GM12873 (cell line): ENCODE results near the gene SRC.

Source experiments
- TF ChIP-seq, protein P1 (sequence below): IDR thresholded peaks from 2 replicates; pipeline ENCODE4 v1.5.1; 2012; ENCODE audit warnings: low read depth, mild to moderate bottlenecking, moderate library complexity, low read length, control low read depth; ENCODE audit not compliant: insufficient read depth; ENCODE audit errors: missing control alignments

Gene SRC

DNA sequence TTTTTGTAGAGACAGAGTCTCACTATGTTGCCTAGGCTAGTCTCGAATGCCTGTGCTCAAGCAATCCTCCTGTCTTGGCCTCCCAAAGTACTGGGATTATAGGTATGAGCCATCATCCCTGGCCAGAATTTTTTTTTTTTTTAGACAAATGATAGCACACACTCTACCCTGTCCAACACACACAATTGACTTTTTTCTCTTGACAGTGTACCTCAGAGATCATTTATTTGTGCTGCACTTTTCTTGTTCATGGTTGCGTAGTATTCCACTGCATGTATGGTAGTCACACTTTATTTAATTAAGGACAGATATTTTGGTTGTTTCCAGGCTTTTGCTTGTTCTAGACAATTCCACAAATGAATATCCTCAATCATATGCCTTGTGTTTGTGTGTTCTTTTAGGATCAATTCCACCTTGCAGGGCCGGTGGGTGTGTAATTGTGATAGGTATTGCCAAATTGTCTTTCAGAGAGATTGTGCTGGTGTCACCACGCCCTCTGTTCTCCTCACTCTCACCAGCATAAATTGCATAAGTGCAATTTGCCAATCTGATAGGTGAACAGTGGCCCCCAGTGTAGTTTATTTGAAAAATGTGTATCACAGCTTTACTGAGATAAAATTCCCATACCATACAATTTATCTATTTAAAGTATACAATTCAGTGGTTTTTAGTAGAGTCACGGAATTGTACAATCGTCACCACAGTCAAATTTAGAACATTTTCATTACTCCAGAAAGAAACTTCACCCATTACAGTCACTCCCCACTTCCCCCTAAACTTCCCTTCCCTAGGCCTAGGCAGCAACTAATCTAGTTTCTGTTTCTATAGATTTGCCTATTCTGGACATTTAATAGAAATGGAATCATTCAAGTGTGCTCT lies 20.1 kb downstream of the SRC start:
- TF ChIP-seq, protein P1, sequence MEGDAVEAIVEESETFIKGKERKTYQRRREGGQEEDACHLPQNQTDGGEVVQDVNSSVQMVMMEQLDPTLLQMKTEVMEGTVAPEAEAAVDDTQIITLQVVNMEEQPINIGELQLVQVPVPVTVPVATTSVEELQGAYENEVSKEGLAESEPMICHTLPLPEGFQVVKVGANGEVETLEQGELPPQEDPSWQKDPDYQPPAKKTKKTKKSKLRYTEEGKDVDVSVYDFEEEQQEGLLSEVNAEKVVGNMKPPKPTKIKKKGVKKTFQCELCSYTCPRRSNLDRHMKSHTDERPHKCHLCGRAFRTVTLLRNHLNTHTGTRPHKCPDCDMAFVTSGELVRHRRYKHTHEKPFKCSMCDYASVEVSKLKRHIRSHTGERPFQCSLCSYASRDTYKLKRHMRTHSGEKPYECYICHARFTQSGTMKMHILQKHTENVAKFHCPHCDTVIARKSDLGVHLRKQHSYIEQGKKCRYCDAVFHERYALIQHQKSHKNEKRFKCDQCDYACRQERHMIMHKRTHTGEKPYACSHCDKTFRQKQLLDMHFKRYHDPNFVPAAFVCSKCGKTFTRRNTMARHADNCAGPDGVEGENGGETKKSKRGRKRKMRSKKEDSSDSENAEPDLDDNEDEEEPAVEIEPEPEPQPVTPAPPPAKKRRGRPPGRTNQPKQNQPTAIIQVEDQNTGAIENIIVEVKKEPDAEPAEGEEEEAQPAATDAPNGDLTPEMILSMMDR: no peak

GRCh38 chr20:37366743-37367142 lies 20.8 kb downstream of the SRC start:
- TF ChIP-seq, protein P1: no peak

- TF ChIP-seq, protein P1: no peak
These were observed 23.9 kb downstream of the SRC start for GRCh38 chr20:37369846-37370245.

DNA sequence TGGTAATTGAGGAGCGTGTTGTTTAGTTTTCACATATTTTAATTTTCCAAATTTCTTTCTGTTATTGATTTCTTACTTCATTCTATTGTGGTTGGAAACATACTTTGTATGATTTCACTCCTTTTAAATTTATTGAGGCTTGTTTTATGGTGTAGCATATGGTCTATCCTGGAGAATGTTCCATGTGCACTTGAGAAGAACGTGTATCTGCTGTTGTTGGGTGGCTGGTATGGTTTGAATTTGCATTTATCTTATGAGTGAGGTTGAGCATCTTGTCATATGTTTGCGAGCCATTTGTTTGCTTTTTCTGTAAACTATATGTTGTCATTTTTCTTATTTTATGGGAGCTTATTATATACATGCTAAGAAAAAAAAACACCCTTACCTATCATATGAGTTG lies 26.5 kb downstream of the SRC start:
- TF ChIP-seq, protein P1: no peak

GRCh38 chr20:37373020-37373598 lies 27.2 kb downstream of the SRC start:
- TF ChIP-seq, protein P1: no peak

DNA sequence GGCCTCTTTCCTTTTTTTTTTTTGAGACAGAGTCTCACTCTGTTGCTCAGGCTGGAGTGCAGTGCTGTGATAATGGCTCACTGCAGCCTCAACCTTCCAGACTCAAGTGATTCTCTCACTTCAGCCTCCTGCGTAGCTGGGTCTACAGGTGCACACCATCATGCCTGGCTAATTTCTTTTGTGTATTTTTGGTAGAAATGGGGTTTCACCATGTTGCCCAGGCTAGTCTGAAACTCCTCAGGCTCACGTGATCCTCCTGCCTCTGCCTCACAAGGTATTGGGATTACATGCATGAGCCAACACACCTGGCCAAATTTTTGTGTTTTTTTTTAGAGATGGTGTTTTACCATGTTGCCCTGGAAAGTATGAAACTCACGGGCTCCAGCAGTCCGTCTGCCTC lies 29.3 kb downstream of the SRC start:
- TF ChIP-seq, protein P1: no peak

- TF ChIP-seq, protein P1: no peak
These were observed 30.4 kb downstream of the SRC start for GRCh38 chr20:37376324-37376723.
